ENCODE measurements around the gene B3GALT6. TPM values are rescaled to one million over a fixed set of nuclear protein-coding genes. Genes with fewer than 3 reads are reported as not detected.

Gene B3GALT6
- total RNA-seq, 4 donors from 2014 or later, result 12.3 to 24.1 (median 15.0) TPM

- H3K27me3 ChIP-seq, result no peaks in the 10 kb centered on the region
- ATAC-seq, result no peak
- H3K4me1 ChIP-seq, result peaks cover 0 to 70% (median 23%) of the 10 kb centered on the region in 3 donors
- 67 to 86% methylated on average over 3 to 11 of the region's 28 CpGs for WGBS, 2 donors (ENCODE audit: low coverage in 1 of 2)
- H3K27ac ChIP-seq, result no peak overlapping the region
- H3K4me3 ChIP-seq, result no peak overlapping the region
- no peak for TF ChIP-seq POLR2AphosphoS5 (IDR thresholded peaks at IDR 0.05)
- TF ChIP-seq CTCF (IDR thresholded peaks at IDR 0.05), result no peak
- no peak for TF ChIP-seq POLR2A (IDR thresholded peaks at IDR 0.05)
- no peak for TF ChIP-seq EP300 (IDR thresholded peaks at IDR 0.05)
- H3K9me3 ChIP-seq, result peaks cover 0 to 4% (median 0%) of the 10 kb centered on the region in 3 donors
- peaks cover 0 to 61% of the 10 kb centered on the region in 2 donors for H3K36me3 ChIP-seq
Measured at GRCh38 chr1:1228596-1229321, 3.3 kb upstream of the B3GALT6 start.

- H3K27me3 ChIP-seq, result no peaks in the 10 kb centered on the region
- ATAC-seq, result no peak
- peaks cover 0 to 61% of the 10 kb centered on the region in 2 donors for H3K36me3 ChIP-seq
- H3K4me3 ChIP-seq, result peak overlapping the region in 1 of 2 donors; percentile 99
- WGBS, 2 donors (ENCODE audit: low coverage in 1 of 2), result 60 to 80% methylated on average over 1 of the region's 19 CpGs
- peaks cover 0 to 74% (median 23%) of the 10 kb centered on the region in 3 donors for H3K4me1 ChIP-seq
- TF ChIP-seq CTCF (IDR thresholded peaks at IDR 0.05) (no peak), POLR2AphosphoS5 (IDR thresholded peaks at IDR 0.05) (no peak), EP300 (IDR thresholded peaks at IDR 0.05) (no peak), POLR2A (IDR thresholded peaks at IDR 0.05) (no peak)
- H3K9me3 ChIP-seq, result peaks cover 0 to 4% (median 0%) of the 10 kb centered on the region in 3 donors
- H3K27ac ChIP-seq, result no peak overlapping the region
Measured at GRCh38 chr1:1229770-1230169, 2.3 kb upstream of the B3GALT6 start.

GRCh38 chr1:1230656-1231399 lies 1.2 kb upstream of the B3GALT6 start:
- Histone ChIP-seq H3K4me1 (peaks cover 0 to 71% (median 23%) of the 10 kb centered on the region in 3 donors), H3K4me3 (peak overlapping the region; percentile 87 to 99), H3K27me3 (no peaks in the 10 kb centered on the region), H3K27ac (peak overlapping the region; percentile 72 to 96 (median 94)), H3K9me3 (peaks cover 0 to 4% (median 0%) of the 10 kb centered on the region in 3 donors), H3K36me3 (peaks cover 0 to 59% of the 10 kb centered on the region in 2 donors)
- WGBS, 2 donors (ENCODE audit: low coverage in 1 of 2), result 3 to 10% methylated on average over 10 to 15 of the region's 24 CpGs
- no peak for ATAC-seq
- TF ChIP-seq CTCF (IDR thresholded peaks at IDR 0.05), result peak in 1 of 4 experiments; percentile 17
- no peak for TF ChIP-seq POLR2A (IDR thresholded peaks at IDR 0.05)

DNA sequence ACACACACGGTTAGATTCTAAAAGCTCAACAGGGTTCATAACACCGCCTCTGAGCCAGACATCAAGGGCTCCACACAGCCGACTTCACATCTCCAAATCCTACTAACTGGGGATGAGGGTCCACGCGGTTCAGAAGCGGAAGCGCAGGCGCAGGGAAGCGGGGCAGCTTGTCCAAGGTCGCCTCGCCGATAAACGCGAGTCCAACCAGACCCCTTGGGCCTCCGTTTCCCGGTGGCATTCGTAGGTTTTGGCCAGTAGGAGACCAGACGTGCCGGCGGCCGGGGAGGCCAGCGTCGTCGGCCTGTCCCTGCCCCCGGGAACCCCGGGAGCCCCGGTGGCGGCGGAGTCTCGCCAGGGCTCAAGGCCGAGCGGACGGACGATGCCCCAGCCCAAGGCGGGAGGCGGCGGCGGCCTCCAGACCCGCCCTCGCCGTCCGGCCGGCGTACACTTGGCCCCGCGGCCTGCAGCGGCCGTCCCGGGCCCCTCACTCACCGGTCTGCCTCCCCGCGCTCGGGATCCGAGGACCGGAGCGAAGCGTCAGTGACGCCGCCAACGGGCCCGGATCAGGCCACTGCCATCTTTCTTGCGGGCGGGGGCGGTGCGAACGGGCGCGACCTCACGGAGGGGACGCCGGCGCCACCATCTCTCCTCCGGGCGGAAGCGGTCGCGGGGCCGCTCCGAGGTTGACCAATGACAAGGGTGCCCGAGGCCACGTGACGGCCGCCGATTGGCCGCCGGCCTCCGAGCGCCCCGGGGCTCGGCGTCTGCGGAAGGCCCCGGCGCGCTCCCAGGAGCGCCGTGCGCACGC lies 433 bp upstream of the B3GALT6 start, which contains the start of gene SDF4:
Gene SDF4 (minus strand): TSS at position 602 of the 808 bp plus-strand sequence. CDS start 3,229 bp downstream, outside the sequence.
- Histone ChIP-seq H3K27me3 (no peaks in the 10 kb centered on the region), H3K27ac (peak within 1 kb of the TSS; percentile 72 to 96 (median 94)), H3K9me3 (peaks cover 0 to 4% (median 0%) of the 10 kb centered on the region in 3 donors), H3K4me3 (peak within 1 kb of the TSS; percentile 87 to 99), H3K4me1 (peaks cover 0 to 65% (median 23%) of the 10 kb centered on the region in 3 donors), H3K36me3 (peaks cover 0 to 51% of the 10 kb centered on the region in 2 donors)
- TF ChIP-seq POLR2A (IDR thresholded peaks at IDR 0.05), result peak in 1 of 2 donors; percentile 42
- peak; percentile 76 for TF ChIP-seq POLR2AphosphoS5 (IDR thresholded peaks at IDR 0.05)
- TF ChIP-seq CTCF (IDR thresholded peaks at IDR 0.05), result no peak
- no peak for TF ChIP-seq EP300 (IDR thresholded peaks at IDR 0.05)
- ATAC-seq, result peak; percentile 98
- WGBS, 2 donors (ENCODE audit: low coverage in 1 of 2), result 2% methylated on average over 9 of the region's 99 CpGs; no CpG with 5 or more reads in 1 of the 2 donors

All from gastroesophageal sphincter (tissue), 4 donors.